SU-DHL-6 (cell line): ENCODE results near the gene TWF1.
"Not testable (repeated sequence)": the region's sequence is repeated elsewhere in the genome, so short reads cannot be mapped to it uniquely, and the experiment has no call there.

Experiments
- EZH2phosphoT487 ChIP-seq: fragments of 200-600 bp; sonication (generic), shearing (Covaris generic); conservative IDR thresholded peaks from 2 replicates; pipeline ENCODE4 v1.6.1; 2018; ENCODE audit warnings: mild to moderate bottlenecking, antibody characterized with exemption, low read length, moderate library complexity, mixed read lengths
- TF ChIP-seq, protein P1 (sequence below): fragments of 200-600 bp; sonication (generic); IDR thresholded peaks from one replicate; pipeline ENCODE4 v1.5.1; 2017; ENCODE audit warnings: antibody characterized with exemption, mild to moderate bottlenecking, low read length, moderate library complexity; ENCODE audit not compliant: insufficient read depth, poor library complexity, severe bottlenecking

DNA sequence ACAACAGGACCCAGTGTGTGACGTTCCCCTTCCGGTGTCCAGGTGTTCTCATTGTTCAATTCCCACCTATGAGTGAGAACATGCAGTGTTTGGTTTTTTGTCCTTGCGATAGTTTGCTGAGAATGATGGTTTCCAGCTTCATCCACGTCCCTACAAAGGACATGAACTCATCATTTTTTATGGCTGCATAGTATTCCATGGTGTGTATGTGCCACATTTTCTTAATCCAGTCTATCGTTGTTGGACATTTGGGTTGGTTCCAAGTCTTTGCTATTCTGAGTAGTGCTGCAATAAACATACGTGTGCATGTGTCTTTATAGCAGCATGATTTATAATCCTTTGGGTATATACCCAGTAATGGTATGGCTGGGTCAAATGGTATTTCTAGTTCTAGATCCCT, 54.8 kb downstream of the TWF1 start:
- TF ChIP-seq, protein P1, sequence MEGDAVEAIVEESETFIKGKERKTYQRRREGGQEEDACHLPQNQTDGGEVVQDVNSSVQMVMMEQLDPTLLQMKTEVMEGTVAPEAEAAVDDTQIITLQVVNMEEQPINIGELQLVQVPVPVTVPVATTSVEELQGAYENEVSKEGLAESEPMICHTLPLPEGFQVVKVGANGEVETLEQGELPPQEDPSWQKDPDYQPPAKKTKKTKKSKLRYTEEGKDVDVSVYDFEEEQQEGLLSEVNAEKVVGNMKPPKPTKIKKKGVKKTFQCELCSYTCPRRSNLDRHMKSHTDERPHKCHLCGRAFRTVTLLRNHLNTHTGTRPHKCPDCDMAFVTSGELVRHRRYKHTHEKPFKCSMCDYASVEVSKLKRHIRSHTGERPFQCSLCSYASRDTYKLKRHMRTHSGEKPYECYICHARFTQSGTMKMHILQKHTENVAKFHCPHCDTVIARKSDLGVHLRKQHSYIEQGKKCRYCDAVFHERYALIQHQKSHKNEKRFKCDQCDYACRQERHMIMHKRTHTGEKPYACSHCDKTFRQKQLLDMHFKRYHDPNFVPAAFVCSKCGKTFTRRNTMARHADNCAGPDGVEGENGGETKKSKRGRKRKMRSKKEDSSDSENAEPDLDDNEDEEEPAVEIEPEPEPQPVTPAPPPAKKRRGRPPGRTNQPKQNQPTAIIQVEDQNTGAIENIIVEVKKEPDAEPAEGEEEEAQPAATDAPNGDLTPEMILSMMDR, result not testable (repeated sequence)
- TF ChIP-seq EZH2phosphoT487, result not testable (repeated sequence)
